Astrocyte of the hippocampus (primary cell): Measurements from ENCODE around the gene HYKK.
"Not testable (repeated sequence)": the region's sequence is repeated elsewhere in the genome, so short reads cannot be mapped to it uniquely, and the experiment has no call there.

ENCODE experiments used
- DNase-seq: peaks from one replicate; pipeline ENCODE4 v3.0.0; 2011; ENCODE audit warnings: low read depth, low spot score

The HYKK gene, protein sequence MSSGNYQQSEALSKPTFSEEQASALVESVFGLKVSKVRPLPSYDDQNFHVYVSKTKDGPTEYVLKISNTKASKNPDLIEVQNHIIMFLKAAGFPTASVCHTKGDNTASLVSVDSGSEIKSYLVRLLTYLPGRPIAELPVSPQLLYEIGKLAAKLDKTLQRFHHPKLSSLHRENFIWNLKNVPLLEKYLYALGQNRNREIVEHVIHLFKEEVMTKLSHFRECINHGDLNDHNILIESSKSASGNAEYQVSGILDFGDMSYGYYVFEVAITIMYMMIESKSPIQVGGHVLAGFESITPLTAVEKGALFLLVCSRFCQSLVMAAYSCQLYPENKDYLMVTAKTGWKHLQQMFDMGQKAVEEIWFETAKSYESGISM

DNA sequence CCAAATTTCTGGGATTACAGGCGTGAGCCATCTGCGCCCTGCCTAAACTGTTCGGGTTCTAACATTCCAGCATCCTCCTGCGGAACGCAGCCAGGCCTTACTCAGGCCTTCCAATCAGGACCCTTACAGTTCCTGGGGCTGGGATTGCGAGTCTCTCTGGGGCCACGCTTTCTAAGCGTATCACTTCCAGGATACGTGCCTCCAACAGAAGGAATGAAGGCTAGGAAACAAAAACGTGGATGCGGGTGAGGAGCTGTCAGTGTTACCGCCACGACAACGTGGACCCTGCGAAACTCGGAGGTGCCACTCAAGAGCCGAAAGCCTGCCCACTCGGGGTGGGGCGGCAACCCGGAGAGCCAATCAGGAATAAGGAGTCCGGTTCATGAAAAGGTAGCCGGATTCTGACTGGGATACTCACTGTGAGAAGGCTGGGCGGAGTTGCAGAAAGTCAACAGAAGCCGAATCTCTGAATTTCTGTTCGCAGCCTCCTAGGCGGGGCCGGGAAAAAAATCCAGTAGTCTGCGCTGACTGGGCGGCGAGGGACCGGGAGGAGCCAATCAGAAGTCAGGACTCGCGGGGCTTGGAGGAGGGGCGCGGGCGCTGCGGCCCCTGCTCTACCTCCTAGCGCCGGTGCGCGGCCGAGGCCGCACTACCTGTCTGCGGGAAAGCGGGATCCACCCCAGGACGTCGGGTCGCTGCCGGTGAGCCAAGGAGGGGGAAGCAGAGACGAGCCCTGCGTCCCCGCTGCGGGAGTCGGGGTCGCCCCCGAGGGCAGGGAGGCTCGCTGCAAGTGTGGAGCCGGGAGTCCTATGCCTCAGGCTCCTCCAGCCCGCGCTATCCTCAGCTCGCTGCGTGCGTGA is at the start of gene HYKK:
Gene HYKK (plus strand): TSS at position 607 of the 860 bp plus-strand sequence. CDS start 5,512 bp downstream, outside the sequence.
- peak; percentile 99 for DNase-seq

DNA sequence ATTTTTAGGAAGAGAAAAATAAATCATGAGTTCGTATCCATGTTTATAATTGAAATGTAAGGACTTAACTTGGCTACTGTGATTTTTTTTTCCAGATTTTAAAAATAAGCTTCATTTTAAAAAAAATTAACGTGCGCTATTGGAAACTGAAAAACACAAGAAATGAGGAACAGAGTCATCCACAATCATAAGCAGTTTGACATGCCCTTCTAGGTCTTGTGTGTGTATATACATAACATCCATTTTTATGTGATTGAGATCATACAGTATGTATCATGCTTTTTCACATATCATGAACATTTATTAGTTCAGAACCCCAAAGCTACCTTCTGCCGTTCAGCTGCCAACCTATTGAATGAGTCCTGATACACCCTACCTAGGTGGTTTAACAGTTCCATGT is 46.6 kb upstream of the HYKK start:
- no peak for DNase-seq

DNA sequence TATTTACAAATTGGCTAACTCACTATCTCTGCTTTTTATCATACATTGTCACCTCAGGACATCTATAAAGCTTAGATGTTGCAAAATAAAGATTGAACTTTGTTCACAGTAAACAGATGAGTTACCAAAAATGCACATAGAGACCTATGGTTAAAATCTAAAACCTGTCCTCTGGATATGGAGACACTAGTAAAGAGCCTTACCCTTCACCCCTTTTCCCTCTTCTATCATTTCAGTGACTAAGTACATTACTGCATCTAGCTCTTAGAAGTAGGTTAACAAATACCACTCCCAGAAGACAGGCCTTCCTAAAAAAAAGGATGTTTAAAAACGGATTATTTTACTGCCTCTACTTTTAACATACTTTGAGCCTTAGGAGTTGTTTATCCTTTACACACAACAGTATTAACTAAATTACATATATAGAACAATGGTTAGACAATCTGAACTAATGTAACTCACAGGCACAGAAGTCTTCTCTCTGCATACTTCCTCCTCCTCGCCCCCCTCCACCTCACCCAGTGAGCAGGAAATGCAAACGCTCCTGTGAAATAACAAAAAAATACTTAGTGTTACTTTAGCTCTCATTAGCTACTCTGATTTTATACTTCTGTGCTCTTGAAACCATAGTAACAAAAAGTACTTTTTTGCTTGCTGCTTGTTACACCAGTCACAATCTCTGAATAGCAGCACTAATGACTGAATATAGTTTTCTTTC is 46.0 kb upstream of the HYKK start:
- DNase-seq, result no peak

DNA sequence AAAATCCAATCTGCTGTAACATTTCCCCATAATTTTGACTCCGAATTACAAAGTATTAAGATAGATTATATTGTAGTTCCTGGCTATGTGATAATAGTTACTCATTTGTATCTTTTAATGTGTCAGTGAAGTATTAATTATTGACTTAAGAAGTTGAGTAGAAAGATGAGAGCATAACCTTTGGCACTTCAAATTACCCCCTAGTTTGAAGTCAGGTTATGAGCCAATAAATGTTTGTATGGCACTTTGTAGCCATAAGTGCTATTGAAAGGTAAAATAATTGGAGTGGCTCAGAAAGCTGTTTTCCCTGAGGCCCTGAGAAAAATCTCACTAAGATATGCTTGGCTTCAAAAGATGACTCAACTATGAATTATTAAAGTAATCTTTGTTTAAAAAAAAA is 38.3 kb upstream of the HYKK start:
- DNase-seq, result no peak

DNA sequence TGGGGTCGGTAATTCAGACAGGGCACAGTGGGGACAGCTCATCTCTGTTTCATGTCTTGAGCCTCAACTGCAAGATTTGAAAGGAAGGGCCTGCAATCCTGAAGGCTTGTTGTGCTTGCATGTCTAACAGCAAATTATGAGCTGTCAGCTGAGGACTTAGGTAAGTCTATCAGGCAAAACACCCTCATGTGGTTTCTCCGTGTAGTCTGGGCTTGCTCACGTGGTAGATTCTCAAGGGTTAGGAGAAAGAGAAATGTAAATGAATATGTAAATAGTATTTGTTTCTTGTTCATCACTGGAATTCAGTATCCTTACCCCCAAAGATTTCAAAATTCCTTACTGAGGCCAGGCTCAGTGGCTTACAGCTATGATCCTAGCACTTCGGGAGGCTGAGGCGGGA is 30.1 kb upstream of the HYKK start:
- no peak for DNase-seq

DNA sequence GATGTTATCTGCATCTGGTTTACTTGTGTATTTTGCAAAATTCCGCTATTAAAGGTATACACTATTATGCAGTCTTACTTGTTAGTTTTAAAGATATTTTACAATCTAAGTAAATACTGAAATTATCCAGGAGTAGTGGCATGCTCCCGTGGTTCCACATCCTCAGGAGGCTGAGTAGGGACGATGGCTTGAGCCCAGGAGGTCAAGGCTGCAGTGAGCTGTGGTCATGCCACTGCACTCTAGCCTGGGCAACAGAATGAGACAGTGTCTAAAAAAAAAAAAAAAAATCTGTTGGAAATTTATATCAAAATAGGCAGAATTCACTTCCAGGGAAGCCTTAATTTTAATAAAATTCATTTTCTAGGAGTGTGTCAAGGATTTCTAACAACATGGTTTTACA is 27.7 kb upstream of the HYKK start:
- no peak for DNase-seq

DNA sequence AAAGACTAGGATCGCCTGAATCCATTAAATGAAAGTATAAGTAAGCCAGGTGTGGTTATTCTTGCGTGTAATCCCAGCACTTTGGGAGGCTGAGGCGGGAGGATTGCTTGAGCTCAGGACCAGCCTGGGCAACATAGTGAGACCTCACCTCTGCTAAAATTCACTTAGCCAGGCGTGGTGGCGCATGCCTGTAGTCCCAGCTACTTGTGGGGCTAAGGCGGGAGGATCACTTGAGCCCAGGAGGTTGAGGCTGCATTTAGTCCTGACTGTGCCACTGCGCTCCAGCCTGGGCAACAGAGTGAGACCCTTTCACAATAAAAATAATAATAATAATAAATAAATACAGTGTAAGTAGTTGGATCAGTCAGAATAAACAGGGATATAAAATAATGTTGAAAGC is 25.5 kb upstream of the HYKK start:
- no peak for DNase-seq

DNA sequence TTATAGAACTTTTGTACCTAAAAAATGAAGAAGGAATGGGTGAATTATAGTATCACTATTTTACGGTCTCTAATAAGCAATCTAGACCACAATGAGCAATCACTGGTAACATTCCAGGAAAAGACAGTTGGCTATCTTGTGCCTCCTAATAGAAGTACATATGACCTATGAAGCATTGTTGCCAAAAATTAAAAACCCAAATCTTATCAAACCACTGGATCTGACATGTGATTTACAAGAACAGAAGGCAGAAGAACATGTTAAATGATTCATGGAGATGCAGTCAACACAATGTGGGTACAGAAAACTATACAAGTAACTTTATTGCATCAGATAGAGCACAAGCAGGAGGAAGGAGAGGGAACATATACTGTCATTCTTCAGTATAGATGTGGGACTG is 14.5 kb upstream of the HYKK start:
- no peak for DNase-seq

DNA sequence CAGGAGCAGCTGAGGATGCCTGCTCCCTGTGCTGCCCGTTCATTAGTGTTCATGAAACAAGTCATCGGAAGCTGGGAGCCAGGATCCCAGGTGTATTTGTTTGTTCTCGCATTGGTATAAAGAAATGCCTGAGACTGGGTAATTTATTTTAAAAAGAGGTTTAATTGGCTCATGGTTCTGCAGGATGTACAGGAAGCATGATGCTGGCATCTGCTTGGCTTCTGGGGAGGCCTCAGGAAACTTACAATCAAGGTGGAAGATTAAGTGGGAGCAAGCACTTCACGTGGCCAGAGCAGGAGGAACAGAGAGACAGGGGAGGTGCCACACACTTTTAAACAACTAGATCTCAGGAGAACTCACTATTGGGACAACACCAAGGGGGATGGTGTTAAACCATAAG is 5.5 kb upstream of the HYKK start:
- no peak for DNase-seq

DNA sequence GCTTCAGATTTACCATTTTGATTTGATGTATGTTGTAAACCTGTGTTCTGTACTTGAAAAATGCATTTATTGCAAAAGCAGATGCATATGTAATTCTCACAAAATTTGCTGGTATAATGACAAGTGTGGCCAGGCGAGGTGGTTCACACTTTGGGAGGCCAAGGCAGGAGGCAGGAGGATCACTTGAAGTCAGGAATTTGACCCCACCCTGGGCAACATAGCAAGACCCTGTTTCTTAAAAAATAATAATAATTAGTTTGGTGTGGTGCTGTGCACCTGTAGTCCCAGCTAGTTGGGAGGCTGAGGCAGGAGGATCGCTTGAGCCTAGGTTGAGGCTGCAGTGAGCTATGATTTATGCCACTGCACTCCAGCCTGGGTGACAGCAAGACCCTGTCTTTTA is 4.7 kb upstream of the HYKK start:
- no peak for DNase-seq

DNA sequence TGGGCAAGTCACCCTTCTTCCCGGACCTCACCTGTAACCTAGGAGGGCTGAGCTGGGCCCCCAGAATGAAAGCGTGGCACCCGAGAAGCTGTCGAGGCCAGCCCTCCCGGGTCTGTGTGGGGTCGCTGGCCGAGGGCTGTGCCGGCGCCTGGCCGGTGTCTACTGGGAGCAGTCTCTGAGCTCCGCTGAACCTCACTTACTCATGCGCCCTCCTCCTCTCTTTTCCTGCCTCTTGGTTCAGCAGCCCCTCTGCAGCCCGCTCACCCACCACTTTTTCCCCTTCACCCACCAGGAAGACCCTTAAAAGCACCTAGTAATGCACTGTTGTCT is 419 bp downstream of the HYKK start:
- DNase-seq, result no peak

DNA sequence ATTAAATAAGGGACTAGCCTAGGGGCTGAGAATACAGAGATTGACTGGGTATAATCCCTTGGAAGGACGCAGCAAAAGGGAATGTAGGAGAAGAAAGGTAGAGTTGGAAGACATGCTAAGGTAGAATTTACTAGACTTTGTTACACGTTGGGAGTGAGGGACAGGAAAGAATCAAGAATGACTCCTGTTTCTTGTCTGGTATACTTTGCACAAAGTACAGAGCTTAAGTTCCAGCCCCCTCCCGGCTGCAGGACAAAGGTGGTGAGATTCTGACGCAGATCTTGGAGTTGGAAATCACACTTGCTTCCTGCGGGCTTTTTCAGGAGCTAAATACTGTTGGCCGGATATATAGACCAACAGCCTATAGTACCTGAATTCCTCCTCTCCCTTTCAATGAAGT is 895 bp downstream of the HYKK start:
- DNase-seq, result no peak

DNA sequence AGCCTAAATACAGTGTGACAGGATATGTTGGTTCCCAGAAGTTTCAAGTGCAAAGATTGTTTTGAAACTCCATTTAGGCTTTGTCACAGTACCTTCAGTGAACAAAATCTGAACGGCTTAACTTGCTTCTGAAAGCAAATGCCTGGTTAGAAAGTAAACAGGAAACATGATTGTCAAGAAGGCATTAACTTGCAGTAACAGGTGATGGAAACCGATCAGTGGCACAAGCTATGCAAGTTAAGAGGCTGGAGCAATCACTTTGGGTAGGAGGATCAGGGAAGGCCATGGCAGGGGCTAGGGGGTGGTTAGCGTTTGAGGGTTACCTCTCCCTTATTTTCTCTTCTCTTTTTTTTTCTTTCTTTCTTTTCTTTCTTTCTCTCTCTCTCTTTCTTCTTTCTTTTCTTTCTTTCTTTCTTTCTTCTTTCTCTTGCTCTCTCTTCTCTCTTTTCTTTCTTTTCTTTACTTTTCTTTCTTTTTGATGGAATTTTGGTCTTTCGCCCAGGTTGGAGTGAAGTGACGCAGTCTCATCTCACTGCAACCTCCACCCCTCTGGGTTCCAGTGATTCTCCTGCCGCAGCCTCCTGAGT is 2.4 kb downstream of the HYKK start:
- no peak for DNase-seq

DNA sequence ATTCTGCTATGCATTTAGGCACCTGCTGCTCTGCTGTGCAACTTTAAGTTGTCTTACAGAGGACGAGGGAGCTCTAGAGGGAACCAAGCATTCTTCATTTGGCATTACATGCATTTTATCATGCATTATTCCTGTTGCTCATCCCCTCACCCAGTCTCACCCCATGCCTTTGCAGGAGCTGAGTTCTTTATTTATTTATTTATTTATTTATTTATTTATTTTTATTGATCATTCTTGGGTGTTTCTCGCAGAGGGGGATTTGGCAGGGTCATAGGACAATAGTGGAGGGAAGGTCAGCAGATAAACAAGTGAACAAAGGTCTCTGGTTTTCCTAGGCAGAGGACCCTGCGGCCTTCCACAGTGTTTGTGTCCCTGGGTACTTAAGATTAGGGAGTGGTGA is 12.7 kb downstream of the HYKK start:
- not testable (repeated sequence) for DNase-seq

DNA sequence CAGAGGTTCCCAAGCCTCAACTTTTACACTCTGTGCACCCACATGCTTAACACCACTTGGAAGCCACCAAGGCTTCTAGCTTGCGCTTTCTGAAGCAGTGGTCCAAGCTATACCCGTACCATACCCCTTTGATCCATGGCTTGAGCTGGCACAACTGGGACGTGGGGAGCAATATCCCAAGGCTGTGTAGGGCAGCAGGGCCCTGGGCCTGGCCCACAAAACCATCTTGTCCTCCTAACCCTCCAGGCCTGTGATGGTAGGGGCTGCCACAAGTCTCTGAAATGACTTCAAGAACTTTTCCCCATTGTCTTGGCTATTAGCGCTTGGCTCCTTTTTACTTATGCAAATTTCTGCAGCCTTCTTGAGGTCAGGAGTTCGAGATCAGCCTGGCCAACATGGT is 16.9 kb downstream of the HYKK start:
- DNase-seq, result no peak

DNA sequence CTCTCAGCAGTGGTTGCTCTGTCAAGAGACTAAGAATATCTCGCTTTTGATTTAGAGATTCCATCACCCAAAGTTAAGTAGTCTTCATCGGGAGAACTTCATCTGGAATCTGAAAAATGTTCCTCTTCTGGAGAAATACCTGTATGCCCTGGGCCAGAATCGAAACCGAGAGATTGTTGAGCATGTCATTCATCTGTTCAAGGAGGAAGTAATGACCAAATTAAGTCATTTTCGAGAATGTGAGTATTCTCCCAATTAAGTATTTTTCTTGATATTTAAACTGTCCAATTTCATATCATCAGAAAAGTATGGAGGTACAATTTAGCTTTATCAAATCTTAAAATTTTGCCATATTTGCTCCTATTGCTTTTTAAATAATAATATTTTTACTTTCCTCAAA is 19.9 kb downstream of the HYKK start:
- DNase-seq, result no peak

DNA sequence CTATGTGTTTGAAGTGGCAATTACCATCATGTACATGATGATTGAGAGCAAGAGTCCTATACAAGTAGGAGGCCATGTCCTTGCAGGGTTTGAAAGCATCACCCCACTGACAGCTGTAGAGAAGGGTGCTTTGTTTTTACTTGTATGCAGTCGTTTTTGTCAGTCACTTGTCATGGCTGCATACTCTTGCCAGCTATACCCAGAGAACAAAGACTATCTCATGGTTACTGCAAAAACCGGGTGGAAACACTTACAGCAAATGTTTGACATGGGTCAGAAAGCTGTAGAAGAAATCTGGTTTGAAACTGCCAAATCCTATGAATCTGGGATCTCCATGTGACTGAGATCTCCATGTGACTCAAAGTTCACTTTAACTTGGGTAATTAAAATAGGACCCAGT is 26.0 kb downstream of the HYKK start:
- no peak for DNase-seq

DNA sequence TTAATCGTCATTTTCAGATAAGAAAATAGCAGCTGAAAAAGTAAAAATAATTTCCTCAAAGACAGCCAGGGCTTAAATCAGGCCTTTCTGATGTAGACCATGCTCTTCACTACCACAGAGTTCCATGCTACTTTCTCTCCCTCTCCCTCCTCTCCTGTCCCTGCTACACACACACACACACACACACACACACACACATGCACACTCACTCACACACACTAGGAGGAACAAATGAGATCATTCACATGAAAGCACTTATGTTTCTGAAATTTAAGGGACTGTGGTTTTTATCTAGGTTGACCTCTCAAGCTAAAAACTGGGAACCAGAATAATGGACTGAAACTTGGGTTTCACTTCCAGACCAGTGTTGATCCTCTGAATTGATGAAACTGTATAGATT is 28.8 kb downstream of the HYKK start:
- DNase-seq, result peak; percentile 5

DNA sequence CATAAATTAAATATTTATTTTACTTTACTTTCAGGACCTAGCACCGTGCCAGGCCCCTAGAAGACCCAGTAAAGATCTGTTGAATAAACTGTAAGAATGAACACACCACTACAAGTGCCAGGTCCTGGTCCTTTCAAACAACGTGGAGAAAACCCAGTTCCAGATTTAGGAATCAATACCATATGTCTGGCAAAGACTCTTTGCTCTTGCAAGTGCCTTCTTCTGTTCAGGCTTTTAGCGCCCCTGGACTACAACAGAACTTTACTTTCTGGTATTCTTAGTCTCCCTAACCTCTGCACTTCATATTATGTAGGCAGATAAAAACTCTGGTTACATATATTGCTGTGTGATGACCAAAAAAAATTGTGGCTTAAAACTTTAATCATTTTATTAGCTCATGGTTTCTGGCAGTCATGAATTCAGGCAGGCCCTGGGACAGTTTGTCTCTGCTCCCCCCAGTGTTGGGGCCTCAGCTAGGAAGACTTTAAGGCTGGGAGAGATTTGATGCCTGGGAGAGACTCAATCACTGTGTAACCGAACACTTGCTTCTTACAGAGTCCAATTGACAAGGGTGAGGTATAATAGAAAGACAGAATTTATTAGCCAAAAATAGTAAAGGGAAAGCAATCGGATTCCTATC is 30.0 kb downstream of the HYKK start:
- no peak for DNase-seq

DNA sequence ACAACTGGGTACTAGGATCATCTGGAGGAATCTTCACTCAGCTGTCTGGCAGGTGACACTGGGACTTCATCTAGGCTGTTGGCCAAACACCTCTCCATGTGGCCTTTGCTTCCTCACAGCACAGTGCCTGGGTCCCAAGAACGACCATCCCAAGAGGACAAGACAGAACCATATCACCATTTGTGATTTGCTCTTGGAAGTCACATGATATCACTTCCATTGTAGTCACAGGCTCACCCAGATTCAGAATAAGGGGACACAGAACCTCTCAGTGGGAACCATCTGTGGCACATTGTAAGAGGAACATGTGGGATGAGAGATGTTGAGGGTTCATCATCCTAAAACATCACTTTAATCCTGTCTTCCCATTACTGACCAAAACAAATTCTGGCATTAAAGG is 31.0 kb downstream of the HYKK start:
- DNase-seq, result no peak

DNA sequence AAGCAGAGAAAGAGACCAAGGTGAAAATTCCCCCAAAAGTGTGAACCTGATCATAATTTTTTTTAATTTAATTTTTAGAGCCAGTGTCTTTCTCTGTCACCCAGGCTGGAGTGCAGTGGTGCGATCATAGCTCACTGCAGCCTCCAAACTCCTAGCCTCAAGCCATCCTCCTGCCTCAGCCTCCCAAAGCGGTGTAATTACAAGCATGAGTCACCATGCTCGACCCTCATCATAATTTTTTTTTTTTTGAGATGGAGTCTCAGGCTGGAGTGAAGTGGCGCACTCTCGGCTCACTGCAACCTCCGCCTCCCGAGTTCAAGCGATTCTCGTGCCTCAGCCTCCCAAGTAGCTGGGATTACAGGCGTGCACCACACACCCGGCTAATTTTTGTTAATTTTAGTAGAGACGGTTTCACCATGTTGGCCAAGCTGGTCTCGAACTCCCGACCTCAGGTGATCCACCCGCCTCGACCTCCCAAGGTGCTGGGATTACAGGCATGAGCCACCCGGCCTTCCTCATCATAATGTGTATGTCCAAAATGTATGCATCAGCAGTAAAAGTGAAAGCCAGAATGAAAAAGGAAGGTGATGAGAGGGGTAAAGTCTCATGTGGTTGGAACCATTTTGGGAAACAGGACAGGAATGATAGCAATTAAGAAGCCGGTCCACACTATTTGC is 32.2 kb downstream of the HYKK start:
- DNase-seq, result not testable (repeated sequence)
